Heart left ventricle (tissue), 16 donors: Measurements from ENCODE around the gene CNPY1. TPM values are rescaled to one million over a fixed set of nuclear protein-coding genes. Genes with fewer than 3 reads are reported as not detected.

Experiments used
- ATAC-seq, 4 donors: fragments of 200-7000 bp; cut with Tn5 transposase; one replicate each; pipeline ENCODE4 v1.9.1; 2020 to 2022; ENCODE audit warnings: moderate library complexity in 4 of 4, mild to moderate bottlenecking in 3 of 4, moderate number of reproducible peaks in 1 of 4
- DNase-seq, 5 donors: peaks; one replicate each; pipeline ENCODE4 v3.0.0-alpha.2; 2020
- H3K27ac ChIP-seq, 12 donors: fragments of 200-600 bp; sonication (generic) in 4 of 12; one replicate each; pipeline versions ENCODE4 v1.5.0 to v1.8.0; 2016 to 2022; ENCODE audit warnings: mild to moderate bottlenecking in 2 of 12
- H3K27me3 ChIP-seq, 9 donors: fragments of 200-600 bp; sonication (generic) in 2 of 9; one replicate each; pipeline versions ENCODE4 v1.5.1 to v1.8.0; 2016 to 2022; ENCODE audit warnings: mild to moderate bottlenecking in 3 of 9
- H3K36me3 ChIP-seq, 9 donors: fragments of 200-600 bp; sonication (generic) in 2 of 9; one replicate each; pipeline versions ENCODE4 v1.5.0 to v1.8.0; 2018 to 2022; ENCODE audit warnings: mild to moderate bottlenecking in 2 of 9
- H3K4me1 ChIP-seq, 12 donors: fragments of 200-600 bp; sonication (generic) in 4 of 12; one replicate each; pipeline versions ENCODE4 v1.5.0 to v1.8.0; 2016 to 2022; ENCODE audit warnings: mild to moderate bottlenecking in 3 of 12
- H3K4me3 ChIP-seq, 12 donors: fragments of 200-600 bp; sonication (generic) in 4 of 12; one replicate each; pipeline versions ENCODE4 v1.5.0 to v1.8.0; 2017 to 2022; ENCODE audit warnings: mild to moderate bottlenecking in 9 of 12, moderate library complexity in 4 of 12
- H3K9me3 ChIP-seq, 12 donors: fragments of 200-600 bp; sonication (generic) in 4 of 12; one replicate each; pipeline versions ENCODE4 v1.5.0 to v1.8.0; 2016 to 2022; ENCODE audit warnings: mild to moderate bottlenecking in 1 of 12
- POLR2A ChIP-seq, 2 donors: fragments of 450-650 bp; IDR thresholded peaks; one replicate each; pipeline ENCODE4 v1.6.1; 2017; ENCODE audit warnings: antibody characterized with exemption in 2 of 2, mild to moderate bottlenecking in 2 of 2, moderate library complexity in 2 of 2
- WGBS, 4 donors: extraction: QIAGEN DNeasy Blood & Tissue Kit in 2 of 4; methylation state at CpG; one replicate each; pipeline versions ENCODE4 v1.1.5 to v1.1.7; 2013 to 2018; 5-methylcytosine and 5-hydroxymethylcytosine counted together
- intact Hi-C, 10 donors: fragments of 100-400 bp; cut with DNase I; formaldehyde crosslinking; loops; one replicate each; pipeline versions ENCODE4 v1.11.1 to v1.14.2; 2022
- polyA plus RNA-seq, 2 donors: library from polyadenylated mRNA; stranded (reverse); fragments of 200-250 nt; gene quantifications; one replicate each; pipeline ENCODE4 v1.2.3, GENCODE V29; 2013
- total RNA-seq, 9 donors: library from RNA; depleted of rRNA in 2 of 9; stranded (reverse); fragments of >200 nt in 2 of 9; fragmentation: NEBNext Ultra II Directional in 3 of 9; extraction: Animal tissue kit (Norgen Biotek cat#: 25700) in 3 of 9; gene quantifications; one replicate each; pipeline versions ENCODE4 v1.1.0 to v1.2.4, GENCODE V29; 2016 to 2023
- TF ChIP-seq, protein P1 (sequence below), 12 donors: fragments of 200-600 bp; sonication (generic) in 4 of 12; IDR thresholded peaks; one replicate each; pipeline versions ENCODE4 v1.5.0 to v1.8.0; 2018 to 2022; ENCODE audit warnings: antibody characterized with exemption in 12 of 12, mild to moderate bottlenecking in 5 of 12
- donor health status: ischemic (EF 13 %, LVEDD 7.1; RV severe dilation, severe dysfunction).
- donor health status: healthy with polysubstance abuse.
- donor health status: DM: no; HTN: yes; CAD: no.
- donor health status: DM: no; HTN: no; CAD: no.
- donor health status: ischemic (EF 25% LVEDD 6.9; RV normal size, moderate dysfunction).
- donor health status: ischemic (EF 25% LVEDD 5.7; RV mildly dilated, moderate dysfunction).
- donor health status: healthy.
- donor health status: DM: yes; HTN: yes; CAD: no.
- donor health status: ischemic (EF 35%, LVEDD 5.7; RV mildly dilated, moderate dysfunction).
- donor health status: nonischemic (EF 11% LVEDD 7.7; RV severe dilation, severe dysfunction).
- donor health status: DM: yes; HTN: yes; CAD: no.
- donor health status: PGD.
- donor health status: ischemic (EF 29% LVEDD 5.4; RV normal size, mild dysfunction).
- donor health status: nonischemic (EF 23%, LVEDD 6.1; RV moderate dilation, normal function).

The CNPY1 gene
- total and polyA plus RNA-seq, 11 donors, result not detected

DNA sequence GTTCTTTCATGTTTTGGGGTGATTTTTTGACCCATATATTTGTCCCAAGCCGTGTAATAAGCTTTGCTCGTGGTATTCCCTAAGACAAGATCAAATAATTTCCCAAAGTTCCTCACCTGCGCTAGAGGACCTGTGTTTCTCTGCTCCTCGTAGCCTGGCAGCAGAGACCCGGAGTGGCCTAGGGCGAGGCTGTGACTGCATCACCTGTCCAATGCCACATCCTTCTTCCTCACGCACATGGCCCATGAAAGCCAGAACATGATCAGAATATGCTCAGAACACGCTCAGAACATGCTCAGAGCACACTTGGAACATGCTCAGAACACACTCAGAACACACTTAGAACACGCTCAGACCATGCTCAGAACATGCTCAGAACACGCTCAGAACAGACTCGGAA is 64.6 kb downstream of the CNPY1 start:
- peaks cover 0 to 81% (median 26%) of the 10 kb centered on the region in 9 donors for H3K27me3 ChIP-seq
- ATAC-seq (no peak), DNase-seq (no peak)
- WGBS, 4 donors, result 91 to 94% (median 93%) methylated on average over 11 of the region's 11 CpGs
- intact Hi-C loops, result no loop called here
- H3K4me1 ChIP-seq, result peaks cover 0 to 4% (median 0%) of the 10 kb centered on the region in 12 donors
- no peak for TF ChIP-seq POLR2A (IDR thresholded peaks at IDR 0.05)
- TF ChIP-seq, protein P1, sequence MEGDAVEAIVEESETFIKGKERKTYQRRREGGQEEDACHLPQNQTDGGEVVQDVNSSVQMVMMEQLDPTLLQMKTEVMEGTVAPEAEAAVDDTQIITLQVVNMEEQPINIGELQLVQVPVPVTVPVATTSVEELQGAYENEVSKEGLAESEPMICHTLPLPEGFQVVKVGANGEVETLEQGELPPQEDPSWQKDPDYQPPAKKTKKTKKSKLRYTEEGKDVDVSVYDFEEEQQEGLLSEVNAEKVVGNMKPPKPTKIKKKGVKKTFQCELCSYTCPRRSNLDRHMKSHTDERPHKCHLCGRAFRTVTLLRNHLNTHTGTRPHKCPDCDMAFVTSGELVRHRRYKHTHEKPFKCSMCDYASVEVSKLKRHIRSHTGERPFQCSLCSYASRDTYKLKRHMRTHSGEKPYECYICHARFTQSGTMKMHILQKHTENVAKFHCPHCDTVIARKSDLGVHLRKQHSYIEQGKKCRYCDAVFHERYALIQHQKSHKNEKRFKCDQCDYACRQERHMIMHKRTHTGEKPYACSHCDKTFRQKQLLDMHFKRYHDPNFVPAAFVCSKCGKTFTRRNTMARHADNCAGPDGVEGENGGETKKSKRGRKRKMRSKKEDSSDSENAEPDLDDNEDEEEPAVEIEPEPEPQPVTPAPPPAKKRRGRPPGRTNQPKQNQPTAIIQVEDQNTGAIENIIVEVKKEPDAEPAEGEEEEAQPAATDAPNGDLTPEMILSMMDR (IDR thresholded peaks at IDR 0.05), result no peak
- no peak overlapping the region for H3K27ac ChIP-seq
- no peaks in the 10 kb centered on the region for H3K36me3 ChIP-seq
- no peaks in the 10 kb centered on the region for H3K9me3 ChIP-seq
- no peak overlapping the region for H3K4me3 ChIP-seq

DNA sequence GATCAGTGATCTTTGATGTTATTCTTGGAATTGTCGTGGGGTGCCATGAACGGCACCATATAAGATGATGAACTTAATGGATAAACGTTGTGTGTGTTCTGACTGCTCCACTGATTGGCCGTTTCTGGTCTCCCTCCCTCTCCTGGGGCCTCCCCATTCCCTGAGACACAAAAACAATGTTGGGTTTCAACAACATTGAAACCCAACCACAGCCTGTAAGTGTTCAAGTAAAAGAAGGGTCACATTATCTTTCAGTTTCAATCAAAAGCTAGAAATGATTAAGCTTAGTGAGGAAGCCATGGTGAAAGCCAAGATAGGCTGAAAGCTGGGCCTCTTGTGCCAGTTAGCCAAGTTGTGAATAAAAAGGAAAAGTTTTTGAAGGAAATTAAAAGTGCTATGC is 68.9 kb downstream of the CNPY1 start:
- DNase-seq (no peak), ATAC-seq (no peak)
- TF ChIP-seq, protein P1 (IDR thresholded peaks at IDR 0.05), result no peak
- no peak for TF ChIP-seq POLR2A (IDR thresholded peaks at IDR 0.05)
- Histone ChIP-seq H3K36me3 (no peaks in the 10 kb centered on the region), H3K27ac (no peak overlapping the region), H3K27me3 (peaks cover 12 to 90% (median 51%) of the 10 kb centered on the region in 9 donors), H3K4me1 (peaks cover 0 to 5% (median 0%) of the 10 kb centered on the region in 12 donors), H3K9me3 (peaks cover 0 to 12% (median 0%) of the 10 kb centered on the region in 12 donors), H3K4me3 (no peak overlapping the region)
- WGBS, 4 donors, result 67 to 82% (median 75%) methylated on average over 4 of the region's 4 CpGs
- intact Hi-C loops, result no loop called here

GRCh38 chr7:155471718-155472117 is 74.6 kb downstream of the CNPY1 start:
- ATAC-seq, result no peak
- 13 to 18% (median 14%) methylated on average over 11 of the region's 11 CpGs for WGBS, 4 donors
- TF ChIP-seq POLR2A (IDR thresholded peaks at IDR 0.05), result no peak
- TF ChIP-seq, protein P1 (IDR thresholded peaks at IDR 0.05), result no peak

DNA sequence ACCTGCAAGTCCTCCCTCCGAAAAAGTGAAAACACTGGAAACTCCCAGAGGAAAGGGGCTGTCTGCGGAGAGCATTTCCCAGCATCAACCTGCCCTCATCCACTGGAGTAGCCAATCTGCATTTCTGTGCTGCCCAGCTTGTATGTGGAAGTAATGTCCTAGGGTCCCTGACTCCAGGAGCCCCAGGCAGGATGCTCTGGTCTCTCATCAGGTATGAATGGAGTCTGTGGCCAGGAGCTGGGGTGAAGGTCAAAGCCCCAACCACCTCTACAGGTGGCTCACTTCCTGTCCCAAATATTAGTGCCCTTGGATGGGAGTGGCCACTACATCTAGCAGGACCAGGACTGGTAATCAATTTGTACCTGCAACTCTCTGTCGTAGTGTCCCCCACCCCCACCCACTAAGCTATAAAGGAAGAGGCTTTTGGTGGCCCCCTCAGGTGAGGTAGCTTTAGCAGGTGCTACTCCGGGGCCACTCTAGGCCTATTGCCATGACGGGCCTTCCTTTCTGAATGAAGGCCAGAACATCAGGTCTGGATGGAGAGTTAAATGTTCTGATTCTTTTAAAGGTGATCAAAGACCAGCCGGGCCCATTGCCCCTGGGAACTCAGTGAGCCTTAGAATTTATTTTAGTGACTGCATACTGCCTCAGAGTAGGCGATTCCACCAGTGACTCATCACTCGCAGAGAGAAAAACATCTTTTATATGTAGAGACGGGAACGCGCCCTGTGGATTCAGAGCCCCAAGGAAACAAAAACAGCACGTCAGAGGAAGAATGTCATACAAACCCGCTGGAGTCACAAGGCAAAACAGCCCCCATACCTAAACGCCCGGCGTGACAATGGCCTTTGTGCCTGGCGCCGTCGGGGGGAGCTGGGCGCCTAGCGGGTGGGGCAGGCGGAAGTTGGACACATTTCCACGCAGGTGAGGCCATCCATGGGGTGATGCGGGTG is 75.4 kb downstream of the CNPY1 start:
- no peak for ATAC-seq
- H3K4me1 ChIP-seq, result peaks cover 0 to 37% (median 20%) of the 10 kb centered on the region in 12 donors
- WGBS, 4 donors, result 4 to 9% (median 5%) methylated on average over 24 of the region's 24 CpGs
- H3K27ac ChIP-seq, result no peak overlapping the region
- TF ChIP-seq, protein P1 (IDR thresholded peaks at IDR 0.05), result no peak
- TF ChIP-seq POLR2A (IDR thresholded peaks at IDR 0.05), result no peak
- no peak overlapping the region for H3K4me3 ChIP-seq
- peaks cover 0 to 5% (median 0%) of the 10 kb centered on the region in 12 donors for H3K9me3 ChIP-seq
- DNase-seq, result no peak
- no peaks in the 10 kb centered on the region for H3K36me3 ChIP-seq
- intact Hi-C loops, result no loop called here
- peaks cover 67 to 98% (median 90%) of the 10 kb centered on the region in 9 donors for H3K27me3 ChIP-seq

More at GRCh38 chr7:155471718-155472117, 74.6 kb downstream of the CNPY1 start:
- intact Hi-C loops, result no loop called here
- DNase-seq, result no peak
- Histone ChIP-seq H3K36me3 (no peaks in the 10 kb centered on the region), H3K27me3 (peaks cover 59 to 98% (median 87%) of the 10 kb centered on the region in 9 donors), H3K27ac (no peak overlapping the region), H3K4me1 (peaks cover 0 to 29% (median 14%) of the 10 kb centered on the region in 12 donors), H3K9me3 (peaks cover 0 to 12% (median 0%) of the 10 kb centered on the region in 12 donors), H3K4me3 (no peak overlapping the region)
